ENCODE data around the gene RFC5. TPM values are rescaled to one million over a fixed set of nuclear protein-coding genes. Genes with fewer than 3 reads are reported as not detected.

The RFC5 gene
- polyA plus RNA-seq, 2 of the 4 experiments (the other 2 are of a cell fraction): 57.5 to 64.7 TPM

- no peak overlapping the region for H3K4me2 ChIP-seq
- FAIRE-seq (no peak), ATAC-seq (no peak), DNase-seq (ENCODE audit: low read depth in 1 of 2, low spot score in 1 of 2) (no peak)
- WGBS (ENCODE audit: missing lambda C conversion rate): 94% methylated on average over 4 of the region's 4 CpGs
- TF ChIP-seq SREBF2 (IDR thresholded peaks at IDR 0.05) (no peak), GATA3 (IDR thresholded peaks at IDR 0.05; ENCODE audit: borderline replicate concordance) (no peak), CBX8 (IDR thresholded peaks at IDR 0.05) (no peak), POLR2A (IDR thresholded peaks at IDR 0.05; ENCODE audit: low read length) (no peak)
- H3K9me3 ChIP-seq: no peaks in the 10 kb centered on the region
- no peak overlapping the region for H3K27ac ChIP-seq
- CTCF ChIA-PET: interaction anchor here (1.4 to 3.2 kb wide), 2 partner anchors 9 to 150 kb away, joined by 3 to 10 read pairs; no protein-coding TSS in a partner anchor
- no peaks in the 10 kb centered on the region for H3K4me1 ChIP-seq
- POLR2A ChIA-PET: no interaction called here
- H3K4me3 ChIP-seq: no peak overlapping the region
These were observed 8.7 kb downstream of the RFC5 start for GRCh38 chr12:118025168-118025567.

- ATAC-seq (no peak), DNase-seq (ENCODE audit: low read depth in 1 of 2, low spot score in 1 of 2) (no peak), FAIRE-seq (no peak)
- TF ChIP-seq PBX3 (IDR thresholded peaks at IDR 0.05) (no peak), FOSB (CRISPR knock-in tag; IDR thresholded peaks at IDR 0.05) (no peak), TP53 (CRISPR knock-in tag; IDR thresholded peaks at IDR 0.05) (no peak), ZSCAN20 (CRISPR knock-in tag; IDR thresholded peaks at IDR 0.05) (no peak), MAZ (IDR thresholded peaks at IDR 0.05; ENCODE audit: borderline replicate concordance, low read depth, low read length) (no peak), CBX2 (IDR thresholded peaks at IDR 0.05; ENCODE audit: borderline replicate concordance, low read depth) (no peak), HES2 (IDR thresholded peaks at IDR 0.05) (no peak), POLR2A (IDR thresholded peaks at IDR 0.05; ENCODE audit: low read length) (no peak), KDM5A (IDR thresholded peaks at IDR 0.05) (no peak), EHF (CRISPR knock-in tag; IDR thresholded peaks at IDR 0.05) (no peak), ZC3H11A (IDR thresholded peaks at IDR 0.05) (no peak), MAX (IDR thresholded peaks at IDR 0.05) (no peak)
- ChIA-PET CTCF (interaction anchor here (0.5 to 1.9 kb wide), 6 partner anchors 9 to 349 kb away, joined by 3 to 11 read pairs (median 3); no protein-coding TSS in a partner anchor), POLR2A (no interaction called here)
- H3K4me1 ChIP-seq: no peaks in the 10 kb centered on the region
- no peak overlapping the region for H3K4me2 ChIP-seq
- H3K27ac ChIP-seq: no peak overlapping the region
- 92% methylated on average over 5 of the region's 5 CpGs for WGBS (ENCODE audit: missing lambda C conversion rate)
- H3K4me3 ChIP-seq: no peak overlapping the region
- H3K9me3 ChIP-seq: no peaks in the 10 kb centered on the region
These were observed 12.7 kb downstream of the RFC5 start for GRCh38 chr12:118029166-118029565.

- no peak overlapping the region for H3K4me3 ChIP-seq
- H3K27ac ChIP-seq: no peak overlapping the region
- TF ChIP-seq KDM5A (IDR thresholded peaks at IDR 0.05) (no peak), NPAS2 (CRISPR knock-in tag; IDR thresholded peaks at IDR 0.05; ENCODE audit: borderline replicate concordance) (no peak)
- DNase-seq (ENCODE audit: low read depth in 1 of 2, low spot score in 1 of 2): no peak
- WGBS (ENCODE audit: missing lambda C conversion rate): 86% methylated on average over 7 of the region's 7 CpGs
- no peak for ATAC-seq
- ChIA-PET CTCF (interaction anchor here (0.8 to 10.1 kb wide), 6 partner anchors 8 to 344 kb away, joined by 3 to 203 read pairs (median 4); partner anchors contain the start of gene SUDS3), POLR2A (no interaction called here)
- H3K4me1 ChIP-seq: peaks cover 8% of the 10 kb centered on the region; the same call in 1 of the 3 replicates
- H3K9me3 ChIP-seq: no peaks in the 10 kb centered on the region
- no peak overlapping the region for H3K4me2 ChIP-seq
- FAIRE-seq: no peak
These were observed 15.7 kb downstream of the RFC5 start for GRCh38 chr12:118032188-118032587.

- ChIA-PET CTCF (interaction anchor here (0.8 to 10.1 kb wide), 4 partner anchors 14 to 176 kb away, joined by 3 to 203 read pairs (median 6); no protein-coding TSS in a partner anchor), POLR2A (no interaction called here)
- no peaks in the 10 kb centered on the region for H3K9me3 ChIP-seq
- H3K4me1 ChIP-seq: peaks cover 15% of the 10 kb centered on the region; the same call in 2 of the 3 replicates
- no peak overlapping the region for H3K4me2 ChIP-seq
- DNase-seq (ENCODE audit: low read depth in 1 of 2, low spot score in 1 of 2) (no peak), FAIRE-seq (no peak), ATAC-seq (no peak)
- 83% methylated on average over 5 of the region's 5 CpGs for WGBS (ENCODE audit: missing lambda C conversion rate)
- H3K4me3 ChIP-seq: no peak overlapping the region
- TF ChIP-seq HOXA7 (CRISPR knock-in tag; IDR thresholded peaks at IDR 0.05) (no peak), ZFP36 (IDR thresholded peaks at IDR 0.05; ENCODE audit: borderline replicate concordance, partially characterized antibody) (no peak), CEBPB (IDR thresholded peaks at IDR 0.05) (no peak), RNF2 (IDR thresholded peaks at IDR 0.05; ENCODE audit: borderline replicate concordance, low read depth) (no peak), NR3C1 (IDR thresholded peaks at IDR 0.05) (no peak), FOSB (CRISPR knock-in tag; IDR thresholded peaks at IDR 0.05) (no peak), POLR2A (IDR thresholded peaks at IDR 0.05; ENCODE audit: low read length) (no peak), ZNF302 (CRISPR knock-in tag; IDR thresholded peaks at IDR 0.05) (no peak), CBX8 (IDR thresholded peaks at IDR 0.05) (no peak), PHF8 (IDR thresholded peaks at IDR 0.05; ENCODE audit: borderline replicate concordance, low read depth) (no peak), CHD2 (IDR thresholded peaks at IDR 0.05; ENCODE audit: low read length, partially characterized antibody) (no peak), NFE2L2 (conservative IDR thresholded peaks at IDR 0.05; ENCODE audit: low read length) (no peak), RCOR1 (IDR thresholded peaks at IDR 0.05; ENCODE audit: low read depth, low read length) (no peak), ESRRA (IDR thresholded peaks at IDR 0.05; ENCODE audit: borderline replicate concordance, low read length) (no peak)
- H3K27ac ChIP-seq: no peak overlapping the region
These were observed 16.8 kb downstream of the RFC5 start for GRCh38 chr12:118033323-118033722.

Data from A549 (cell line).